Gastroesophageal sphincter (tissue), 4 donors: Measurements from ENCODE around the gene CAMK1D. TPM values are rescaled to one million over a fixed set of nuclear protein-coding genes. Genes with fewer than 3 reads are reported as not detected.

Experiments
- ATAC-seq: fragments of 150-250 bp; one replicate; pipeline ENCODE4 v1.9.1; 2016; ENCODE audit warnings: mild to moderate bottlenecking, moderate library complexity
- H3K27ac ChIP-seq, 4 donors: fragments of 200-600 bp; sonication (generic) in 3 of 4; 1 replicate in 3 of 4; 2 replicates in 1 of 4; pipeline ENCODE4 v1.5.1; 2016 to 2019
- H3K27me3 ChIP-seq: fragments of 200-600 bp; sonication (generic); one replicate; pipeline ENCODE4 v1.5.1; 2019
- H3K36me3 ChIP-seq, 2 donors: fragments of 200-600 bp; sonication (generic); one replicate each; pipeline ENCODE4 v1.5.1; 2019; ENCODE audit warnings: control low read depth in 1 of 2
- H3K4me1 ChIP-seq, 3 donors: fragments of 200-600 bp; sonication (generic); 1 replicate in 2 of 3; 2 replicates in 1 of 3; pipeline ENCODE4 v1.5.1; 2016 to 2019; ENCODE audit warnings: control low read depth in 2 of 3
- H3K4me3 ChIP-seq, 2 donors: fragments of 200-600 bp; sonication (generic); one replicate each; pipeline ENCODE4 v1.5.1; 2019; ENCODE audit warnings: mild to moderate bottlenecking in 1 of 2, moderate library complexity in 1 of 2
- H3K9me3 ChIP-seq, 3 donors: fragments of 200-600 bp; sonication (generic); one replicate each; pipeline ENCODE4 v1.5.1; 2017 to 2019; ENCODE audit warnings: control low read depth in 2 of 3
- CTCF ChIP-seq, 4 experiments: fragments of 200-600 bp in 2 of 4; fragments of 450-650 bp in 2 of 4; sonication (generic) in 1 of 4; IDR thresholded peaks; one replicate each; pipeline ENCODE4 v1.5.1; 2017 to 2019; ENCODE audit warnings: antibody characterized with exemption in 4 of 4, mild to moderate bottlenecking in 2 of 4, moderate library complexity in 2 of 4
- EP300 ChIP-seq: sonication (generic); formaldehyde crosslinking; IDR thresholded peaks from one replicate; pipeline ENCODE4 v1.6.1; 2017; ENCODE audit warnings: antibody characterized with exemption, mild to moderate bottlenecking
- POLR2A ChIP-seq, 2 donors: fragments of 450-650 bp; IDR thresholded peaks; one replicate each; pipeline ENCODE4 v1.6.1; 2017; ENCODE audit warnings: antibody characterized with exemption in 2 of 2, mild to moderate bottlenecking in 2 of 2, moderate library complexity in 1 of 2
- POLR2AphosphoS5 ChIP-seq: sonication (generic); formaldehyde crosslinking; IDR thresholded peaks from one replicate; pipeline ENCODE4 v1.6.1; 2017; ENCODE audit warnings: antibody characterized with exemption
- WGBS, 2 donors: methylation state at CpG; one replicate each; pipeline ENCODE4 v1.1.5; 2018; ENCODE audit warnings: low coverage in 1 of 2; 5-methylcytosine and 5-hydroxymethylcytosine counted together
- total RNA-seq, 4 donors: library from RNA; depleted of rRNA; stranded (reverse); fragments of >200 nt; gene quantifications; one replicate each; pipeline ENCODE4 v1.1.0, GENCODE V29; 2016

Gene CAMK1D
- total RNA-seq, 4 donors from 2014 or later, result 11.6 to 18.3 (median 15.3) TPM

DNA sequence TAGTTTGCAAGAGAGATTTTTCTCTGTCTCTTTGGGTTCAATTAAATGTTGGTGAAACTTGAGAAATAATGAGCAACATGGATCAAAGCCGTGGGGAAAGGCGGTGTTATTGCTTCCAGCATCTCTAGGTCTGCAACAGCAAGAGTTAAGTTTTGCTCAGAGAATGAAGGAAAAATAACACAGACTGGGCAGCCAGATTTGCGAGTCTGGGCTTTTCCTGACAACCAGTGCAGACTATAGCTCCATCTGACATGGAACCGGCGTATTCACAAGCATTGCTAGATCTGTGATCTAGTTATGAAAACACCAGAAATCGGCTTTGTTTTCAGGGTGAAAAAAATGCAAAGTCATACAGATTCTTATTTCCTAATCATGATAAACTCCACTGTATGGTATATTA lies 110.4 kb downstream of the CAMK1D start:
- H3K36me3 ChIP-seq, result no peaks in the 10 kb centered on the region
- H3K4me3 ChIP-seq, result no peak overlapping the region
- H3K27me3 ChIP-seq, result no peaks in the 10 kb centered on the region
- no peak overlapping the region for H3K27ac ChIP-seq
- H3K9me3 ChIP-seq, result no peaks in the 10 kb centered on the region
- TF ChIP-seq EP300, result no peak
- no peak for TF ChIP-seq CTCF (IDR thresholded peaks at IDR 0.05)
- TF ChIP-seq POLR2AphosphoS5, result no peak
- TF ChIP-seq POLR2A (IDR thresholded peaks at IDR 0.05), result no peak
- 54 to 59% methylated on average over 4 to 6 of the region's 6 CpGs for WGBS, 2 donors
- ATAC-seq, result no peak
- H3K4me1 ChIP-seq, result peaks cover 0 to 14% (median 0%) of the 10 kb centered on the region in 3 donors

- Histone ChIP-seq H3K27me3 (no peaks in the 10 kb centered on the region), H3K4me1 (no peaks in the 10 kb centered on the region), H3K27ac (no peak overlapping the region), H3K4me3 (no peak overlapping the region), H3K9me3 (no peaks in the 10 kb centered on the region), H3K36me3 (no peaks in the 10 kb centered on the region)
- ATAC-seq, result no peak
- no peak for TF ChIP-seq CTCF (IDR thresholded peaks at IDR 0.05)
- TF ChIP-seq POLR2A (IDR thresholded peaks at IDR 0.05), result no peak
- TF ChIP-seq POLR2AphosphoS5, result no peak
- no peak for TF ChIP-seq EP300
- WGBS, 2 donors, result 100% methylated on average over 3 of the region's 5 CpGs; no CpG with 5 or more reads in 1 of the 2 donors
Observed at GRCh38 chr10:12463459-12463838, 114.1 kb downstream of the CAMK1D start.

DNA sequence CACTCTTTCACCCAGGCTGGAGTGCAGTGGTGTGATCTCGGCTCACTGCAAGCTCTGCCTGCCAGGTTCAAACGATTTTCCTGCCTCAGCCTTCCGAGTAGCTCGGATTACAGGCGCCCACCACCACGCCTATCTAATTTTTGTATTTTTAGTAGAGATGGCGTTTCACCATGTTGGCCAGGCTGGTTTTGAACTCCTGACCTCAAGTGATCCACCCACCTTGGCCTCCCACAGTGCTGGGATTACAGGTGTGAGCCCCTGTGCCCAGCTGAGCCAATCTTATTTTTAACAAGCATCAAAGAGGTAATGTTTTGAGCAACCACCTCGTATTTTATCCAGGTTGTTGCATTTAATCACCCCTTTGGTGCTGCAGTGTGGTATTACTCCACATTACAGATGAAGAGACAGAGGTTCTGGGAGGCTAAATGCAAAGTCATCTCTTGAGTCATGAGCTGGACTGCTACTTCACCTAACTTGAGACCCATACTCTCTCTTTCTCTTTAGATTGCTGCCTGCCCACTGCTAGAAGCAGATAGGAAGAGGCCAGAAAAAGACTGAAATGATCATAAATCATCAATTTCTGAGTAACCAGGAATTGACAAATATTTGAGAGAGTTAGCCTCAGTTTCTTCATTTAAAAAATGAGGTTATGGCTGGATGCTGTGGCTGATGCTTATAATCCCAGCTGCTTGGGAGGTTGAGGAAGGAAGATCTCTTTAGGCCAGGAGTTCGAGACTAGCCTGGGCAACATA lies 116.2 kb downstream of the CAMK1D start:
- Histone ChIP-seq H3K27me3 (no peaks in the 10 kb centered on the region), H3K4me3 (no peak overlapping the region), H3K36me3 (no peaks in the 10 kb centered on the region), H3K4me1 (no peaks in the 10 kb centered on the region), H3K9me3 (no peaks in the 10 kb centered on the region), H3K27ac (no peak overlapping the region)
- TF ChIP-seq POLR2A (IDR thresholded peaks at IDR 0.05) (no peak), CTCF (IDR thresholded peaks at IDR 0.05) (no peak), EP300 (no peak), POLR2AphosphoS5 (no peak)
- ATAC-seq, result no peak
- 90 to 91% methylated on average over 7 to 8 of the region's 9 CpGs for WGBS, 2 donors

- Histone ChIP-seq H3K27ac (no peak overlapping the region), H3K27me3 (no peaks in the 10 kb centered on the region), H3K9me3 (no peaks in the 10 kb centered on the region), H3K4me3 (no peak overlapping the region), H3K4me1 (no peaks in the 10 kb centered on the region), H3K36me3 (no peaks in the 10 kb centered on the region)
- 83 to 90% methylated on average over 9 to 15 of the region's 17 CpGs for WGBS, 2 donors
- TF ChIP-seq EP300 (no peak), POLR2A (IDR thresholded peaks at IDR 0.05) (no peak), CTCF (IDR thresholded peaks at IDR 0.05) (no peak), POLR2AphosphoS5 (no peak)
- no peak for ATAC-seq
Observed at GRCh38 chr10:12466704-12467305, 117.5 kb downstream of the CAMK1D start.

DNA sequence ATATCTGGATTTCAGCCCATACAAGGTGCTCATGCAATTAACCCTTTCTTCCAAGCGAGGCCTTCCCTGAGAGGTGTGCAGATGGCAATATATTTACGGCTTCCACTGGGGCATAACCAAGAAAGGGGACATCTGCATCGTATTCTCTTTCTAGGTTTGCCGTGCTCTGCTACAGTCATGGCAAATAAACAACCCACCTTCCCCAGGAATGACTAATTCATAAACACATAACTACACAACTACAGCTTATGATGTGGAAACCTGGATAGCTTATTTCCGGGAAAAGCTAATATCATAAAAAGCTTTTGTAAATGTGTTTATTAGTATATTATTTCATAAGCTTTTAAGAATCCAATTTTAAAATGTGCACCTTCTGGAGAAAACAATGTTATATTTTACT lies 120.0 kb downstream of the CAMK1D start:
- WGBS, 2 donors, result 85 to 94% methylated on average over 4 to 5 of the region's 5 CpGs

More for the DNA sequence above, 120.0 kb downstream of the CAMK1D start:
- no peaks in the 10 kb centered on the region for H3K27me3 ChIP-seq
- no peak overlapping the region for H3K27ac ChIP-seq
- TF ChIP-seq CTCF (IDR thresholded peaks at IDR 0.05) (no peak), POLR2AphosphoS5 (no peak), EP300 (no peak), POLR2A (IDR thresholded peaks at IDR 0.05) (no peak)
- H3K36me3 ChIP-seq, result no peaks in the 10 kb centered on the region
- H3K4me3 ChIP-seq, result no peak overlapping the region
- no peak for ATAC-seq
- no peaks in the 10 kb centered on the region for H3K9me3 ChIP-seq
- H3K4me1 ChIP-seq, result no peaks in the 10 kb centered on the region
